Measurements from ENCODE around the gene THUMPD3. TPM values are rescaled to one million over a fixed set of nuclear protein-coding genes. Genes with fewer than 3 reads are reported as not detected.

The THUMPD3 gene
- total and polyA plus RNA-seq, 9 of the 15 experiments (the other 6 are each of a cell fraction or from before 2014, with no cell fraction given) = 58.3 to 132 (median 113) TPM

DNA sequence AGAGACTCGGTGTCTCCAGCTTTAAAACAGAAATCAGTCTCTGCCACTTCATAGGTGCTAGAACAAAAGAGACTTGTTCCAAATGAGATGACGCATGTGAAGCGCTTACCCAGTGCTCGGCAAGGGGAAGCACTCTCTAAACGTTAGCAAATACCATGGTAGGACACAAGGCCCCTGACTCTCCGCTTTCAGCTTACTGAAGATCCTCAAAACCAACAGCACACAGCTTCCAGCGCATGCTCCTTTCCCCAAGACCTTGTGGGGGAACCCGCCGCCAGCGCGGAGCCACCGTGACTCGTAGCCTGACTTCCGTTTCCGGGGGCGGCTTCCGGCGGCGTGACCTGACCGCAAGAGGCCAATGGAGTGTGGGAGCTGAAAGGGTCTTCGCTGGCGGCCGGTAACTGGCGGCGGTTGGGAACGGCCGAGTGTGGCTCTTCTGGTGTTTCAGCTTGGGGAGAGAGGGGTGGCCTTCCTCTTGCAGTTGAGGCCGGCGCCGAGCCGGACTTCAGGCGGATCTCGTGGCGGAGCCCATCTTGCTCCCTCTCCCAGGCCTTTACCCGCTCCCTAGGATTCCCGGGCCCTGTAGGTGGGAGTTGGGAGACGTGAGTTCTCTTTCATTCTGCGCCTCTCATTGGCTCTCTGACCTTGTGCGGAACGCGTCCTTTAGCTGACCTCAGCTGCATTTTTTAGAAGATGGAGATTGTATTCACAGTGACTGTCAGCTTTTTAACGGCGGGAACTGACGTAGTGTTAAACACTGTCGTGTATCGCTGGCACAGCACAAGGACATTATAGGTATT, at the start of gene THUMPD3 (continued):
- TF ChIP-seq, protein P1, sequence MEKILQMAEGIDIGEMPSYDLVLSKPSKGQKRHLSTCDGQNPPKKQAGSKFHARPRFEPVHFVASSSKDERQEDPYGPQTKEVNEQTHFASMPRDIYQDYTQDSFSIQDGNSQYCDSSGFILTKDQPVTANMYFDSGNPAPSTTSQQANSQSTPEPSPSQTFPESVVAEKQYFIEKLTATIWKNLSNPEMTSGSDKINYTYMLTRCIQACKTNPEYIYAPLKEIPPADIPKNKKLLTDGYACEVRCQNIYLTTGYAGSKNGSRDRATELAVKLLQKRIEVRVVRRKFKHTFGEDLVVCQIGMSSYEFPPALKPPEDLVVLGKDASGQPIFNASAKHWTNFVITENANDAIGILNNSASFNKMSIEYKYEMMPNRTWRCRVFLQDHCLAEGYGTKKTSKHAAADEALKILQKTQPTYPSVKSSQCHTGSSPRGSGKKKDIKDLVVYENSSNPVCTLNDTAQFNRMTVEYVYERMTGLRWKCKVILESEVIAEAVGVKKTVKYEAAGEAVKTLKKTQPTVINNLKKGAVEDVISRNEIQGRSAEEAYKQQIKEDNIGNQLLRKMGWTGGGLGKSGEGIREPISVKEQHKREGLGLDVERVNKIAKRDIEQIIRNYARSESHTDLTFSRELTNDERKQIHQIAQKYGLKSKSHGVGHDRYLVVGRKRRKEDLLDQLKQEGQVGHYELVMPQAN (IDR thresholded peaks at IDR 0.05; ENCODE audit: borderline replicate concordance) = peak; percentile 97
- TF ChIP-seq TGIF2 (CRISPR knock-in tag; IDR thresholded peaks at IDR 0.05) (no peak), NCOA1 (IDR thresholded peaks at IDR 0.05; ENCODE audit: low read depth) (peak; percentile 83), PURB (CRISPR knock-in tag; IDR thresholded peaks at IDR 0.05; ENCODE audit: low read depth) (no peak), ZFP36 (IDR thresholded peaks at IDR 0.05; ENCODE audit: low read depth, low read length, partially characterized antibody) (no peak), ZNF766 (CRISPR knock-in tag; conservative IDR thresholded peaks at IDR 0.05) (peak; percentile 47; the same call in 1 of the 2 replicates), CREM (IDR thresholded peaks at IDR 0.05; ENCODE audit: low read depth) (peak; percentile 83), SPI1 (IDR thresholded peaks at IDR 0.05; ENCODE audit: borderline replicate concordance, low read depth, low read length) (peak; percentile 66; the same call in 1 of the 2 replicates), CCAR2 (IDR thresholded peaks at IDR 0.05; ENCODE audit: low read depth, low read length) (no peak), TOE1 (IDR thresholded peaks at IDR 0.05; ENCODE audit: borderline replicate concordance) (peak; percentile 82; the same call in 1 of the 2 replicates), TOE1 (CRISPR knock-in tag; IDR thresholded peaks at IDR 0.05; ENCODE audit: borderline replicate concordance, low read depth) (no peak), PCBP1 (IDR thresholded peaks at IDR 0.05; ENCODE audit: low read depth, low read length, poor library complexity, severe bottlenecking) (peak; percentile 85), GTF2A2 (tag; IDR thresholded peaks at IDR 0.05) (peak; percentile 64; the same call in 1 of the 2 replicates), STAG1 (CRISPR knock-in tag; IDR thresholded peaks at IDR 0.05; ENCODE audit: borderline replicate concordance) (no peak), SUPT5H (IDR thresholded peaks at IDR 0.05) (peak; percentile 98), HNRNPLL (IDR thresholded peaks at IDR 0.05; ENCODE audit: low read depth, low read length, poor library complexity, severe bottlenecking) (peak; percentile 75), CHCHD3 (CRISPR knock-in tag; IDR thresholded peaks at IDR 0.05) (0 out of 2 replicates have a peak, but pooled peaks have one; percentile 72), NBN (IDR thresholded peaks at IDR 0.05; ENCODE audit: low read depth) (peak; percentile 69; the same call in 1 of the 2 replicates)
- TF ChIP-seq, protein P2, sequence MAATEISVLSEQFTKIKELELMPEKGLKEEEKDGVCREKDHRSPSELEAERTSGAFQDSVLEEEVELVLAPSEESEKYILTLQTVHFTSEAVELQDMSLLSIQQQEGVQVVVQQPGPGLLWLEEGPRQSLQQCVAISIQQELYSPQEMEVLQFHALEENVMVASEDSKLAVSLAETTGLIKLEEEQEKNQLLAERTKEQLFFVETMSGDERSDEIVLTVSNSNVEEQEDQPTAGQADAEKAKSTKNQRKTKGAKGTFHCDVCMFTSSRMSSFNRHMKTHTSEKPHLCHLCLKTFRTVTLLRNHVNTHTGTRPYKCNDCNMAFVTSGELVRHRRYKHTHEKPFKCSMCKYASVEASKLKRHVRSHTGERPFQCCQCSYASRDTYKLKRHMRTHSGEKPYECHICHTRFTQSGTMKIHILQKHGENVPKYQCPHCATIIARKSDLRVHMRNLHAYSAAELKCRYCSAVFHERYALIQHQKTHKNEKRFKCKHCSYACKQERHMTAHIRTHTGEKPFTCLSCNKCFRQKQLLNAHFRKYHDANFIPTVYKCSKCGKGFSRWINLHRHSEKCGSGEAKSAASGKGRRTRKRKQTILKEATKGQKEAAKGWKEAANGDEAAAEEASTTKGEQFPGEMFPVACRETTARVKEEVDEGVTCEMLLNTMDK (IDR thresholded peaks at IDR 0.05; ENCODE audit: borderline replicate concordance, insufficient read depth, low read depth, low read length, poor library complexity, severe bottlenecking) = peak; percentile 1
- TF ChIP-seq, protein P3, sequence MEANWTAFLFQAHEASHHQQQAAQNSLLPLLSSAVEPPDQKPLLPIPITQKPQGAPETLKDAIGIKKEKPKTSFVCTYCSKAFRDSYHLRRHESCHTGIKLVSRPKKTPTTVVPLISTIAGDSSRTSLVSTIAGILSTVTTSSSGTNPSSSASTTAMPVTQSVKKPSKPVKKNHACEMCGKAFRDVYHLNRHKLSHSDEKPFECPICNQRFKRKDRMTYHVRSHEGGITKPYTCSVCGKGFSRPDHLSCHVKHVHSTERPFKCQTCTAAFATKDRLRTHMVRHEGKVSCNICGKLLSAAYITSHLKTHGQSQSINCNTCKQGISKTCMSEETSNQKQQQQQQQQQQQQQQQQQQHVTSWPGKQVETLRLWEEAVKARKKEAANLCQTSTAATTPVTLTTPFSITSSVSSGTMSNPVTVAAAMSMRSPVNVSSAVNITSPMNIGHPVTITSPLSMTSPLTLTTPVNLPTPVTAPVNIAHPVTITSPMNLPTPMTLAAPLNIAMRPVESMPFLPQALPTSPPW (CRISPR knock-in tag; IDR thresholded peaks at IDR 0.05) = peak; percentile 63; the same call in 1 of the 2 replicates
- TF ChIP-seq, protein P4, sequence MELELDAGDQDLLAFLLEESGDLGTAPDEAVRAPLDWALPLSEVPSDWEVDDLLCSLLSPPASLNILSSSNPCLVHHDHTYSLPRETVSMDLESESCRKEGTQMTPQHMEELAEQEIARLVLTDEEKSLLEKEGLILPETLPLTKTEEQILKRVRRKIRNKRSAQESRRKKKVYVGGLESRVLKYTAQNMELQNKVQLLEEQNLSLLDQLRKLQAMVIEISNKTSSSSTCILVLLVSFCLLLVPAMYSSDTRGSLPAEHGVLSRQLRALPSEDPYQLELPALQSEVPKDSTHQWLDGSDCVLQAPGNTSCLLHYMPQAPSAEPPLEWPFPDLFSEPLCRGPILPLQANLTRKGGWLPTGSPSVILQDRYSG (tag; conservative IDR thresholded peaks at IDR 0.05; ENCODE audit: low read depth) = peak; percentile 79; the same call in 1 of the 2 replicates
